Measurements from ENCODE around the gene RPTOR.

DNA sequence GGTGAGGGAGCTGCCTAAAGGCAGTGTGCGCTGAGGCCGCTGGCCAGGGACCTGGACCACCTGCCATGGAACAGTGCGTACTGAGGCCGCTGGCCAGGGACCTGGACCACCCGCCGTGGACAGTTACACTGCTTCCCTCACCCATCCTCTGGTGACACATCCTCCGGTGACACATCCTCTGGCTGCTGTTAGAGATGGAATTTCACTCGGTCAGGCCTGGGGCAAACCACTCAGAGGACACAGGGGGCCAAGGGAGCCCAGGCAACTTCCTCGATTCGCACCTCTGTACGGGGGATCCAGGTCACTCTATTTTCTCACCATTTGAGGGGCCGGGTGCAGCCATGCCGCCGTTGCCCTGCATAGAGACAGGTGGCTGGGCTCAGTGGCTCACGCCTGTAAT is 32.4 kb upstream of the RPTOR start:
- TF ChIP-seq TCF4 (CRISPR knock-in tag; IDR thresholded peaks at IDR 0.05; ENCODE audit: borderline replicate concordance) (no peak), ZC3H10 (CRISPR knock-in tag; IDR thresholded peaks at IDR 0.05) (no peak), POU6F1 (CRISPR knock-in tag; IDR thresholded peaks at IDR 0.05; ENCODE audit: borderline replicate concordance, low read depth) (no peak), BACH2 (CRISPR knock-in tag; IDR thresholded peaks at IDR 0.05; ENCODE audit: borderline replicate concordance) (no peak)

Data from SK-N-SH treated with all-trans-retinoic acid at 6 μM for 48 hours (cell line).